Vagina (tissue), 2 donors: ENCODE data around the gene UBE2E2. TPM values are rescaled to one million over a fixed set of nuclear protein-coding genes. Genes with fewer than 3 reads are reported as not detected.

Source experiments
- DNase-seq, 2 donors: peaks; one replicate each; pipeline ENCODE4 v3.0.0-alpha.2; 2017; ENCODE audit errors: extremely low spot score in 2 of 2
- H3K27ac ChIP-seq: fragments of 200-600 bp; sonication (generic); one replicate; pipeline ENCODE4 v1.5.1; 2019
- H3K27me3 ChIP-seq: fragments of 200-600 bp; sonication (generic); one replicate; pipeline ENCODE4 v1.5.1; 2019
- H3K36me3 ChIP-seq, 2 donors: fragments of 200-600 bp; sonication (generic); one replicate each; pipeline ENCODE4 v1.5.1; 2017 to 2019
- H3K4me1 ChIP-seq: fragments of 200-600 bp; sonication (generic); one replicate; pipeline ENCODE4 v1.5.1; 2019
- H3K4me3 ChIP-seq, 2 donors: fragments of 200-600 bp; sonication (generic); 1 replicate in 1 of 2; 2 replicates in 1 of 2; pipeline ENCODE4 v1.5.1; 2016 to 2019
- H3K9me3 ChIP-seq: fragments of 200-600 bp; sonication (generic); one replicate; pipeline ENCODE4 v1.5.1; 2019
- POLR2A ChIP-seq, 2 donors: fragments of 450-650 bp; IDR thresholded peaks; one replicate each; pipeline ENCODE4 v1.6.1; 2017; ENCODE audit warnings: antibody characterized with exemption in 2 of 2, mild to moderate bottlenecking in 2 of 2, moderate library complexity in 2 of 2
- POLR2AphosphoS5 ChIP-seq, 2 donors: sonication (generic); formaldehyde crosslinking; IDR thresholded peaks; one replicate each; pipeline ENCODE4 v1.9.0; 2017; ENCODE audit warnings: antibody characterized with exemption in 2 of 2, mild to moderate bottlenecking in 2 of 2, low read depth in 1 of 2; ENCODE audit not compliant: insufficient read depth in 1 of 2
- intact Hi-C: fragments of 100-400 bp; cut with DNase I; formaldehyde crosslinking; loops from one replicate; pipeline ENCODE4 v1.15.1; 2023
- total RNA-seq: library from RNA; depleted of rRNA; stranded (reverse); fragments of >200 nt; gene quantifications from one replicate; pipeline ENCODE4 v1.2.3, GENCODE V29; 2016
- TF ChIP-seq, protein P1 (sequence below), 3 experiments: fragments of 450-650 bp in 2 of 3; fragments of 200-600 bp in 1 of 3; sonication (generic) in 1 of 3; IDR thresholded peaks; one replicate each; pipeline ENCODE4 v1.5.1; 2017 to 2019; ENCODE audit warnings: antibody characterized with exemption in 3 of 3, mild to moderate bottlenecking in 2 of 3, moderate library complexity in 2 of 3

UBE2E2 gene
- total RNA-seq, 1 donor from 2014 or later, result 31.2 TPM

- no peaks in the 10 kb centered on the region for H3K9me3 ChIP-seq
- H3K27ac ChIP-seq, result no peak overlapping the region
- TF ChIP-seq, protein P1, sequence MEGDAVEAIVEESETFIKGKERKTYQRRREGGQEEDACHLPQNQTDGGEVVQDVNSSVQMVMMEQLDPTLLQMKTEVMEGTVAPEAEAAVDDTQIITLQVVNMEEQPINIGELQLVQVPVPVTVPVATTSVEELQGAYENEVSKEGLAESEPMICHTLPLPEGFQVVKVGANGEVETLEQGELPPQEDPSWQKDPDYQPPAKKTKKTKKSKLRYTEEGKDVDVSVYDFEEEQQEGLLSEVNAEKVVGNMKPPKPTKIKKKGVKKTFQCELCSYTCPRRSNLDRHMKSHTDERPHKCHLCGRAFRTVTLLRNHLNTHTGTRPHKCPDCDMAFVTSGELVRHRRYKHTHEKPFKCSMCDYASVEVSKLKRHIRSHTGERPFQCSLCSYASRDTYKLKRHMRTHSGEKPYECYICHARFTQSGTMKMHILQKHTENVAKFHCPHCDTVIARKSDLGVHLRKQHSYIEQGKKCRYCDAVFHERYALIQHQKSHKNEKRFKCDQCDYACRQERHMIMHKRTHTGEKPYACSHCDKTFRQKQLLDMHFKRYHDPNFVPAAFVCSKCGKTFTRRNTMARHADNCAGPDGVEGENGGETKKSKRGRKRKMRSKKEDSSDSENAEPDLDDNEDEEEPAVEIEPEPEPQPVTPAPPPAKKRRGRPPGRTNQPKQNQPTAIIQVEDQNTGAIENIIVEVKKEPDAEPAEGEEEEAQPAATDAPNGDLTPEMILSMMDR (IDR thresholded peaks at IDR 0.05), result no peak
- no peak for TF ChIP-seq POLR2AphosphoS5 (IDR thresholded peaks at IDR 0.05; ENCODE audit: insufficient read depth in 1 of 2, low read depth in 1 of 2)
- TF ChIP-seq POLR2A (IDR thresholded peaks at IDR 0.05), result no peak
- peaks cover 26% of the 10 kb centered on the region for H3K4me1 ChIP-seq
- no peaks in the 10 kb centered on the region for H3K27me3 ChIP-seq
- DNase-seq, result no peak
- H3K36me3 ChIP-seq, result no peaks in the 10 kb centered on the region
- intact Hi-C loops, result no loop called here
- no peak overlapping the region for H3K4me3 ChIP-seq
Observed at GRCh38 chr3:23256741-23257435, 53.8 kb downstream of the UBE2E2 start.

- no peak overlapping the region for H3K27ac ChIP-seq
- TF ChIP-seq POLR2AphosphoS5 (IDR thresholded peaks at IDR 0.05; ENCODE audit: insufficient read depth in 1 of 2, low read depth in 1 of 2) (no peak), POLR2A (IDR thresholded peaks at IDR 0.05) (no peak)
- TF ChIP-seq, protein P1 (IDR thresholded peaks at IDR 0.05), result no peak
- H3K4me3 ChIP-seq, result no peak overlapping the region
- H3K9me3 ChIP-seq, result no peaks in the 10 kb centered on the region
- DNase-seq, result no peak
- no peaks in the 10 kb centered on the region for H3K36me3 ChIP-seq
- intact Hi-C loops, result no loop called here
- H3K4me1 ChIP-seq, result peaks cover 26% of the 10 kb centered on the region
- no peaks in the 10 kb centered on the region for H3K27me3 ChIP-seq
Observed at GRCh38 chr3:23258110-23258509, 55.0 kb downstream of the UBE2E2 start.

- Histone ChIP-seq H3K27me3 (no peaks in the 10 kb centered on the region), H3K4me1 (peaks cover 21% of the 10 kb centered on the region), H3K36me3 (no peaks in the 10 kb centered on the region), H3K27ac (no peak overlapping the region), H3K9me3 (no peaks in the 10 kb centered on the region), H3K4me3 (no peak overlapping the region)
- intact Hi-C loops, result no loop called here
- no peak for DNase-seq
- TF ChIP-seq, protein P1 (IDR thresholded peaks at IDR 0.05), result no peak
- TF ChIP-seq POLR2A (IDR thresholded peaks at IDR 0.05) (no peak), POLR2AphosphoS5 (IDR thresholded peaks at IDR 0.05; ENCODE audit: insufficient read depth in 1 of 2, low read depth in 1 of 2) (no peak)
Observed at GRCh38 chr3:23259515-23259914, 56.4 kb downstream of the UBE2E2 start.

GRCh38 chr3:23262766-23263165, 59.6 kb downstream of the UBE2E2 start:
- DNase-seq, result no peak
- Histone ChIP-seq H3K4me1 (no peaks in the 10 kb centered on the region), H3K27me3 (no peaks in the 10 kb centered on the region), H3K36me3 (no peaks in the 10 kb centered on the region), H3K27ac (no peak overlapping the region), H3K4me3 (no peak overlapping the region), H3K9me3 (no peaks in the 10 kb centered on the region)
- TF ChIP-seq POLR2AphosphoS5 (IDR thresholded peaks at IDR 0.05; ENCODE audit: insufficient read depth in 1 of 2, low read depth in 1 of 2) (no peak), POLR2A (IDR thresholded peaks at IDR 0.05) (no peak)
- TF ChIP-seq, protein P1 (IDR thresholded peaks at IDR 0.05), result no peak
- intact Hi-C loops, result loop anchor here (10.0 kb wide), 1 partner anchor 278 kb away; no protein-coding TSS in a partner anchor

DNA sequence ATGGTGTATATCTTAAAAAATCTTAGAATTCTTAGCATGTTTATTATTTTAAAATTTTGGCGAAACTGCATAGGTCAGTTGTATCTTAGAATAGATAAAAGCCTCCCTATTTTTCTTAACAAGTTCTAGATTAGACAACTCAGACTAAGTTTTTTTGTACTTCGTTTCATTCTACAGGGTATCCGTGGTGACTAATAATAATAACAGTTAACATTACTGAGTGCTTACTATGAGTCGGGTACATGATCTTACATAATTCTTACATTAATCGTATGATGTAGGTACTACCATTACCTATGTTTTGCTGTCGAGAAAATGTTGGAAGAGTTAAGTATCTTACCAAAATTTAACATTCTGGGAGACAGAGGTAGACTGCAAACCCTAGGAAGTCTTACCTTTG, 60.7 kb downstream of the UBE2E2 start:
- intact Hi-C loops, result loop anchor here (10.0 kb wide), 1 partner anchor 279 kb away; no protein-coding TSS in a partner anchor
- H3K27me3 ChIP-seq, result no peaks in the 10 kb centered on the region
- TF ChIP-seq POLR2A (IDR thresholded peaks at IDR 0.05) (no peak), POLR2AphosphoS5 (IDR thresholded peaks at IDR 0.05; ENCODE audit: insufficient read depth in 1 of 2, low read depth in 1 of 2) (no peak)
- TF ChIP-seq, protein P1 (IDR thresholded peaks at IDR 0.05), result no peak
- no peak overlapping the region for H3K4me3 ChIP-seq
- H3K9me3 ChIP-seq, result no peaks in the 10 kb centered on the region
- DNase-seq, result no peak
- no peaks in the 10 kb centered on the region for H3K4me1 ChIP-seq
- no peaks in the 10 kb centered on the region for H3K36me3 ChIP-seq
- H3K27ac ChIP-seq, result no peak overlapping the region
